ENCODE results near the gene METRNL.

METRNL gene

DNA sequence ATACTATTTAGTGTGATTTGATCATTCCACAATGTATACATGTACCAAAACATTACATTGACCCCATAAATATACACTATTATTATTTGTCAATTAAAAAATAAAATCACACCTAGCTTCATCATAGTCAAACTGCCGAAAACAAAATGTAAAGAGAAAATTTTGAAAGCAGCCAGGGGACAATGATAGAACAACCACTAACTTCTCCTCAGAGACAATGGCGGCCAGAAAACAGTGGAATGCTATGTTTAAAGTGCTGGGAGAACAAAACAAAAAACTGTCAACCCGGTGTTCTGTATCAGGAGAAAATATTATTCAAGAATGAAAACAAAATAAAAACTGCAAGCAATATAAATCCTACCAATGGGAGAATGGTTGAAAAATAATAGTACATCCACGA, 63.2 kb downstream of the METRNL start:
- Histone ChIP-seq H3F3A (ENCODE audit: insufficient read depth) (no peaks in the 10 kb centered on the region), H3K9ac (ENCODE audit: low read length) (no peak overlapping the region), H2AFZ (ENCODE audit: low read depth, low read length, severe bottlenecking) (no peak overlapping the region), H3K9me2 (replicated peaks; ENCODE audit: insufficient read depth, low read length) (no peaks in the 10 kb centered on the region), H3K36me3 (ENCODE audit: low read length) (0 out of 2 replicates have a peak, but pooled peaks cover 3% of the 10 kb centered on the region), H3K4me3 (ENCODE audit: insufficient read depth, low read length, poor library complexity, severe bottlenecking) (no peak overlapping the region), H3K4me2 (ENCODE audit: low read depth, low read length, poor library complexity, severe bottlenecking) (no peak overlapping the region), H3K79me2 (ENCODE audit: insufficient read depth, low read length) (no peaks in the 10 kb centered on the region), H3K9me3 (ENCODE audit: insufficient read depth, low read length) (peaks cover 8% of the 10 kb centered on the region; the same call in 1 of the 2 replicates), H4K20me1 (ENCODE audit: low read depth, low read length) (no peaks in the 10 kb centered on the region), H3K27ac (ENCODE audit: low read depth, low read length) (no peak overlapping the region), H3K27me3 (ENCODE audit: low read length) (no peaks in the 10 kb centered on the region; the same call in 1 of the 2 replicates)
- TF ChIP-seq, protein P1, sequence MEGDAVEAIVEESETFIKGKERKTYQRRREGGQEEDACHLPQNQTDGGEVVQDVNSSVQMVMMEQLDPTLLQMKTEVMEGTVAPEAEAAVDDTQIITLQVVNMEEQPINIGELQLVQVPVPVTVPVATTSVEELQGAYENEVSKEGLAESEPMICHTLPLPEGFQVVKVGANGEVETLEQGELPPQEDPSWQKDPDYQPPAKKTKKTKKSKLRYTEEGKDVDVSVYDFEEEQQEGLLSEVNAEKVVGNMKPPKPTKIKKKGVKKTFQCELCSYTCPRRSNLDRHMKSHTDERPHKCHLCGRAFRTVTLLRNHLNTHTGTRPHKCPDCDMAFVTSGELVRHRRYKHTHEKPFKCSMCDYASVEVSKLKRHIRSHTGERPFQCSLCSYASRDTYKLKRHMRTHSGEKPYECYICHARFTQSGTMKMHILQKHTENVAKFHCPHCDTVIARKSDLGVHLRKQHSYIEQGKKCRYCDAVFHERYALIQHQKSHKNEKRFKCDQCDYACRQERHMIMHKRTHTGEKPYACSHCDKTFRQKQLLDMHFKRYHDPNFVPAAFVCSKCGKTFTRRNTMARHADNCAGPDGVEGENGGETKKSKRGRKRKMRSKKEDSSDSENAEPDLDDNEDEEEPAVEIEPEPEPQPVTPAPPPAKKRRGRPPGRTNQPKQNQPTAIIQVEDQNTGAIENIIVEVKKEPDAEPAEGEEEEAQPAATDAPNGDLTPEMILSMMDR (IDR thresholded peaks at IDR 0.05; ENCODE audit: insufficient read depth, low read length, poor library complexity, severe bottlenecking) = no peak
- no peak for TF ChIP-seq EZH2phosphoT487 (conservative IDR thresholded peaks at IDR 0.05; ENCODE audit: low read length)

DNA sequence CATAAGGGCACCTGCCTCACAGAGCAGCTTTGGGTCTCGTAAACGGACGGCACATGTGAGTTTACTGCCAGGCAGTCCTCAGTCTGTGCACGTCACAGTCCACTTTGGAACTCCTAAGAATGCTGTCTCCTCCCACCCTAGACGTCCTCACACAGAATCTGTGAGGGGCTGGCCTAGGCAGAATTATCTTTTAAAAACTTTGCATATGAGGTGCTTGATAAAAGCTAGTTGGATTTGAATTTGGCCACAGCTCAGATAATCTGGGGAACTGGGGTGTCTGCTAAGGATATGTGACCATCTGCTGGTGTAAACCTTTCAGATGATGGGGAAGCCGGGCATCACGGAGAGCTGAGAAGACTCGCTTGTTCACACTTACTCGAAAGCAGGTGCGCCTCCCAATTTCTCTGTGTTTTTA, 64.4 kb downstream of the METRNL start:
- Histone ChIP-seq H3K9ac (ENCODE audit: low read length) (no peak overlapping the region), H3K27me3 (ENCODE audit: low read length) (no peaks in the 10 kb centered on the region; the same call in 1 of the 2 replicates), H3K27ac (ENCODE audit: low read depth, low read length) (no peak overlapping the region), H3K36me3 (ENCODE audit: low read length) (0 out of 2 replicates have a peak, but pooled peaks cover 3% of the 10 kb centered on the region), H3K9me2 (replicated peaks; ENCODE audit: insufficient read depth, low read length) (no peaks in the 10 kb centered on the region), H3K4me2 (ENCODE audit: low read depth, low read length, poor library complexity, severe bottlenecking) (no peak overlapping the region), H4K20me1 (ENCODE audit: low read depth, low read length) (no peaks in the 10 kb centered on the region), H3K79me2 (ENCODE audit: insufficient read depth, low read length) (no peaks in the 10 kb centered on the region), H3F3A (ENCODE audit: insufficient read depth) (no peaks in the 10 kb centered on the region), H3K9me3 (ENCODE audit: insufficient read depth, low read length) (peaks cover 8% of the 10 kb centered on the region; the same call in 1 of the 2 replicates), H2AFZ (ENCODE audit: low read depth, low read length, severe bottlenecking) (no peak overlapping the region), H3K4me3 (ENCODE audit: insufficient read depth, low read length, poor library complexity, severe bottlenecking) (no peak overlapping the region)
- TF ChIP-seq, protein P1 (IDR thresholded peaks at IDR 0.05; ENCODE audit: insufficient read depth, low read length, poor library complexity, severe bottlenecking) = no peak
- no peak for TF ChIP-seq EZH2phosphoT487 (conservative IDR thresholded peaks at IDR 0.05; ENCODE audit: low read length)

All from SU-DHL-6 (cell line).